HepG2 (cell line): Measurements from ENCODE around the gene POLDIP3. TPM values are rescaled to one million over a fixed set of nuclear protein-coding genes. Genes with fewer than 3 reads are reported as not detected.

Experiments
- ASH2L ChIP-seq: fragments of 300-600, 200-600 bp; sonication (generic); IDR thresholded peaks from 2 replicates; pipeline ENCODE4 v1.7.0; 2017; ENCODE audit warnings: low read depth, mild to moderate bottlenecking, moderate library complexity, mixed read lengths, low read length; ENCODE audit not compliant: insufficient read length
- CEBPG ChIP-seq: IDR thresholded peaks from 2 replicates; pipeline ENCODE4 v1.6.1; 2016
- CREM ChIP-seq, 2 experiments: sonication (generic) in 1 of 2; formaldehyde crosslinking in 1 of 2; IDR thresholded peaks; 2 replicates each; pipeline versions ENCODE4 v1.4.0 to v1.6.1; 2016 to 2020; ENCODE audit warnings: antibody characterized with exemption in 1 of 2, mild to moderate bottlenecking in 1 of 2, missing genetic modification reagents in 1 of 2
- ELK4 ChIP-seq: sonication (generic); formaldehyde crosslinking; IDR thresholded peaks from 2 replicates; pipeline ENCODE4 v1.9.0; 2021; ENCODE audit warnings: missing genetic modification reagents, borderline replicate concordance
- HIC2 ChIP-seq: sonication (generic); formaldehyde crosslinking; IDR thresholded peaks from 2 replicates; pipeline ENCODE4 v1.9.0; 2022; ENCODE audit warnings: low read depth, missing genetic modification reagents
- IKZF1 ChIP-seq: fragments of 450-650 bp; IDR thresholded peaks from 2 replicates; pipeline ENCODE4 v1.7.1; 2016
- KDM5B ChIP-seq: sonication (generic); formaldehyde crosslinking; IDR thresholded peaks from 2 replicates; pipeline ENCODE4 v1.4.0; 2020; ENCODE audit warnings: missing genetic modification reagents, mild to moderate bottlenecking, borderline replicate concordance
- MBNL3 ChIP-seq: fragments of 250-450 bp; sonication (Bioruptor Pico); conservative IDR thresholded peaks from 2 replicates; pipeline ENCODE4 v1.8.0; 2022; ENCODE audit warnings: mild to moderate bottlenecking, inconsistent platforms
- MTA3 ChIP-seq: sonication (generic); formaldehyde crosslinking; IDR thresholded peaks from 2 replicates; pipeline ENCODE4 v1.4.0; 2020; ENCODE audit warnings: missing genetic modification reagents
- NCOA2 ChIP-seq: sonication (generic); formaldehyde crosslinking; IDR thresholded peaks from 2 replicates; pipeline ENCODE4 v1.8.0; 2022; ENCODE audit warnings: inconsistent platforms
- NCOR1 ChIP-seq: fragments of 200-600 bp; sonication (generic); IDR thresholded peaks from 2 replicates; pipeline ENCODE4 v1.7.0; 2017; ENCODE audit warnings: antibody characterized with exemption, low read length, borderline replicate concordance
- NFRKB ChIP-seq: fragments of 450-650 bp; IDR thresholded peaks from 2 replicates; pipeline ENCODE4 v1.6.1; 2017
- NKX3-1 ChIP-seq: sonication (generic); formaldehyde crosslinking; IDR thresholded peaks from 2 replicates; pipeline ENCODE4 v1.5.0; 2020; ENCODE audit warnings: missing genetic modification reagents
- NR2F6 ChIP-seq, 2 experiments: IDR thresholded peaks; 2 replicates each; pipeline ENCODE4 v1.6.1; 2016; ENCODE audit warnings: antibody characterized with exemption in 1 of 2, mild to moderate bottlenecking in 1 of 2
- PHF8 ChIP-seq: sonication (generic); formaldehyde crosslinking; IDR thresholded peaks from 2 replicates; pipeline ENCODE4 v1.5.0; 2020; ENCODE audit warnings: missing genetic modification reagents
- RXRB ChIP-seq: IDR thresholded peaks from 2 replicates; pipeline ENCODE4 v1.6.1; 2016; ENCODE audit warnings: borderline replicate concordance, missing genetic modification reagents, missing compliant biosample characterization
- SMAD1 ChIP-seq: sonication (generic); formaldehyde crosslinking; IDR thresholded peaks from 2 replicates; pipeline ENCODE4 v1.4.0; 2020; ENCODE audit warnings: missing genetic modification reagents, low read depth, mild to moderate bottlenecking, borderline replicate concordance
- SP4 ChIP-seq: sonication (generic); formaldehyde crosslinking; IDR thresholded peaks from 2 replicates; pipeline ENCODE4 v1.8.1; 2023; ENCODE audit warnings: mild to moderate bottlenecking, missing genetic modification reagents
- TEAD2 ChIP-seq: sonication (generic); formaldehyde crosslinking; IDR thresholded peaks from 2 replicates; pipeline ENCODE4 v1.9.0; 2021; ENCODE audit warnings: missing genetic modification reagents
- TFDP2 ChIP-seq: sonication (generic); formaldehyde crosslinking; IDR thresholded peaks from 2 replicates; pipeline ENCODE4 v1.4.0; 2020; ENCODE audit warnings: missing genetic modification reagents
- ZBTB1 ChIP-seq: sonication (generic); formaldehyde crosslinking; IDR thresholded peaks from 2 replicates; pipeline ENCODE4 v1.4.0; 2020; ENCODE audit warnings: missing genetic modification reagents, borderline replicate concordance
- ZBTB42 ChIP-seq: sonication (generic); formaldehyde crosslinking; IDR thresholded peaks from 2 replicates; pipeline ENCODE4 v1.5.0; 2020; ENCODE audit warnings: mild to moderate bottlenecking, missing genetic modification reagents
- ZFAT ChIP-seq: sonication (generic); formaldehyde crosslinking; conservative IDR thresholded peaks from 2 replicates; pipeline ENCODE4 v1.8.1; 2023; ENCODE audit warnings: missing genetic modification reagents, inconsistent platforms
- ZMYM4 ChIP-seq: sonication (generic); formaldehyde crosslinking; IDR thresholded peaks from 2 replicates; pipeline ENCODE4 v1.8.1; 2023; ENCODE audit warnings: mild to moderate bottlenecking, missing genetic modification reagents
- ZNF598 ChIP-seq: sonication (generic); formaldehyde crosslinking; IDR thresholded peaks from 2 replicates; pipeline ENCODE4 v1.5.1; 2020; ENCODE audit warnings: mild to moderate bottlenecking, missing genetic modification reagents, borderline replicate concordance
- ZSCAN22 ChIP-seq: sonication (generic); formaldehyde crosslinking; IDR thresholded peaks from 2 replicates; pipeline ENCODE4 v1.4.0; 2020; ENCODE audit warnings: mild to moderate bottlenecking, missing genetic modification reagents
- polyA plus RNA-seq, 8 experiments: library from polyadenylated mRNA; depleted of rRNA in 3 of 8; stranded (reverse) in 7 of 8; unstranded in 1 of 8; fragments of >200 nt; fragmentation: Illumina TruSeq in 4 of 8; extraction: Trizol in 4 of 8; gene quantifications; 2 replicates each; pipeline versions ENCODE4 v1.2.1 to v1.2.3, GENCODE V29; 2011 to 2016; ENCODE audit warnings: low read depth in 4 of 8, missing spikeins in 1 of 8, mixed read lengths in 1 of 8; ENCODE audit not compliant: insufficient read depth in 1 of 8
- total RNA-seq, 5 experiments: library from RNA; depleted of rRNA; stranded (reverse); fragments of >200 nt; fragmentation: Illumina TruSeq; extraction: Trizol; gene quantifications; 2 replicates each; pipeline ENCODE4 v1.2.3, GENCODE V29; 2016; ENCODE audit warnings: low read depth in 1 of 5

Gene POLDIP3
- total and polyA plus RNA-seq, 2 of the 13 experiments (the other 11 are each of a cell fraction or from before 2014, with no cell fraction given): 45.8 to 47.4 TPM

GRCh38 chr22:42536166-42536565, 78.5 kb downstream of the POLDIP3 start (continued):
- TF ChIP-seq ZBTB1 (CRISPR knock-in tag) (no peak), ZSCAN22 (CRISPR knock-in tag) (no peak), MBNL3 (CRISPR knock-in tag) (no peak), RXRB (peak; percentile 41; the same call in 1 of the 2 replicates), NCOA2 (peak; percentile 24; the same call in 1 of the 2 replicates), NR2F6 (IDR thresholded peaks at IDR 0.05) (peak; percentile 50), NR2F6 (CRISPR knock-in tag; IDR thresholded peaks at IDR 0.05) (0 out of 2 replicates have a peak, but pooled peaks have one; percentile 12), ELK4 (no peak), SP4 (CRISPR knock-in tag) (no peak), TFDP2 (CRISPR knock-in tag) (0 out of 2 replicates have a peak, but pooled peaks have one; percentile 39), ZNF598 (CRISPR knock-in tag) (no peak), TEAD2 (no peak), SMAD1 (CRISPR knock-in tag) (no peak), KDM5B (peak; percentile 60; the same call in 1 of the 2 replicates), IKZF1 (no peak), ASH2L (no peak), PHF8 (CRISPR knock-in tag) (no peak), ZMYM4 (CRISPR knock-in tag) (no peak), CREM (IDR thresholded peaks at IDR 0.05) (no peak), CREM (CRISPR knock-in tag; IDR thresholded peaks at IDR 0.05) (no peak), NCOR1 (peak; percentile 31; the same call in 1 of the 2 replicates), MTA3 (no peak), CEBPG (0 out of 2 replicates have a peak, but pooled peaks have one; percentile 7), HIC2 (CRISPR knock-in tag) (no peak), NKX3-1 (CRISPR knock-in tag) (peak; percentile 79; the same call in 1 of the 2 replicates), ZBTB42 (CRISPR knock-in tag) (no peak), NFRKB (no peak), ZFAT (CRISPR knock-in tag) (no peak)
